ENCODE measurements around the gene ARFGAP2. TPM values are rescaled to one million over a fixed set of nuclear protein-coding genes. Genes with fewer than 3 reads are reported as not detected.

The ARFGAP2 gene
- total RNA-seq, 1 donor from 2014 or later, result 51.1 TPM

DNA sequence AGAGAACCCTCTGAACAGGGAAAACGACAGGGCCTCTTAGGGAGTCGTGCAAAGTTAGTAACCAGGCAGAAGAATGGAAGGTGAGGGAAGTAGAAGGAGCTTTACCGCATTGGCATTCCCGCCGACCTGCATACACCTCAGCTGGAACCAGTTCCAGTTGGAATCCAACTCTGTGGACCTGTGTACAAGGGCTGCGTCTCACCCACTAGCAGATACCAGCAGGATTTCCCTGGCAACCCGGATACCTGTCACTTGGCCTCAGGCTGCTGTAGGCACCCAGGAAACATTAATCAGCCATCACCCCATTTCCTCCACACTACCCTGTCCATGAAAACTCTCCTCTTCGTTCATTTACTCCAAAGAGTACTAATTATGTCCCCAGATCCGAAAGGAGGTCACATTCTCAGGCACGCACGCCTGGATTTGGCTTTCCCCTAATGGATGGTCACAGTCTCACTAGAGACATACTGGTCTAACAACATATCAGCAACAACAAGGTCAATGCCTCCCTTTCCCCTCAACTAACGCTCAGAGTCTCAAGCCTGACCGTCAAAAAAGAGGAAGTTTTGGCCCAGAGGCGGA is 842 bp downstream of the ARFGAP2 start:
- H3K4me3 Mint-ChIP-seq (ENCODE audit: unreplicated experiment), result peak overlapping the region; percentile 96
- H3K4me1 Mint-ChIP-seq (ENCODE audit: low read depth), result peaks cover 26% of the 10 kb centered on the region
- peak overlapping the region; percentile 100 for H3K27ac Mint-ChIP-seq (ENCODE audit: unreplicated experiment)
- DNase-seq (ENCODE audit: low spot score), result no peak
- TF ChIP-seq, protein P1, sequence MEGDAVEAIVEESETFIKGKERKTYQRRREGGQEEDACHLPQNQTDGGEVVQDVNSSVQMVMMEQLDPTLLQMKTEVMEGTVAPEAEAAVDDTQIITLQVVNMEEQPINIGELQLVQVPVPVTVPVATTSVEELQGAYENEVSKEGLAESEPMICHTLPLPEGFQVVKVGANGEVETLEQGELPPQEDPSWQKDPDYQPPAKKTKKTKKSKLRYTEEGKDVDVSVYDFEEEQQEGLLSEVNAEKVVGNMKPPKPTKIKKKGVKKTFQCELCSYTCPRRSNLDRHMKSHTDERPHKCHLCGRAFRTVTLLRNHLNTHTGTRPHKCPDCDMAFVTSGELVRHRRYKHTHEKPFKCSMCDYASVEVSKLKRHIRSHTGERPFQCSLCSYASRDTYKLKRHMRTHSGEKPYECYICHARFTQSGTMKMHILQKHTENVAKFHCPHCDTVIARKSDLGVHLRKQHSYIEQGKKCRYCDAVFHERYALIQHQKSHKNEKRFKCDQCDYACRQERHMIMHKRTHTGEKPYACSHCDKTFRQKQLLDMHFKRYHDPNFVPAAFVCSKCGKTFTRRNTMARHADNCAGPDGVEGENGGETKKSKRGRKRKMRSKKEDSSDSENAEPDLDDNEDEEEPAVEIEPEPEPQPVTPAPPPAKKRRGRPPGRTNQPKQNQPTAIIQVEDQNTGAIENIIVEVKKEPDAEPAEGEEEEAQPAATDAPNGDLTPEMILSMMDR (IDR thresholded peaks at IDR 0.05), result no peak
- no peaks in the 10 kb centered on the region for H3K27me3 Mint-ChIP-seq (ENCODE audit: low read depth)
- H3K9me3 Mint-ChIP-seq (ENCODE audit: low read depth), result no peaks in the 10 kb centered on the region
- H3K36me3 Mint-ChIP-seq (ENCODE audit: low read depth), result peaks cover 20% of the 10 kb centered on the region

DNA sequence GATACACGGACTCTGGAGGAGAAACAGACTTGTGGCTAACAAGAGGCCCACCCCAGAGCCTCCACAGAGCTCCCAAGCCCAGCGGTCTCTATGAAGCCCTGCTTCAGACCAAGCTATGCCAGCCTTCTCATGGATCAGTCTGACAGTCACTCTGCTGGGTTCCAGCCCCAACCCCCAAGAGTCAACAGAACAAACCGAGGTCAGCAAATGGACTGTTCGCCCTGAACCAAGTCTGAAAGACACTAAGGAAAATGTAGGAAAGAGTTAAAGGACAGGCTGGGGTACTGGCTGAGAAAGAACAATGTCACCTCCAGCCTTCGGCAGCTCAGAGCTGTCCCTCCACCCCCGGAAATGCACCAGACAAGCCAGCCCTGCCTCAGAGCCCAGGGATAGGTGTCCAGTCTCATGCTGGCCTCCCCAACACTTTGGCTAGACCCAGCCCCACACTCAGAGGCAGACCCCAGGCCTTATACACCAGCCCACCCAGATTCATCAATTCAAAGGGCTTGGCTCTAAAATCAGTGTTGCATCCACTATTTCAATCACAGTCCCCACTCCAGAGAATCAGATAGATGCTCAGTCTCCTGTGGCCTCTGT is 3.8 kb downstream of the ARFGAP2 start:
- DNase-seq (ENCODE audit: low spot score), result no peak
- Mint-ChIP-seq H3K27me3 (ENCODE audit: low read depth) (no peaks in the 10 kb centered on the region), H3K36me3 (ENCODE audit: low read depth) (peaks cover 18% of the 10 kb centered on the region), H3K27ac (ENCODE audit: unreplicated experiment) (peak overlapping the region; percentile 47), H3K4me3 (ENCODE audit: unreplicated experiment) (no peak overlapping the region), H3K4me1 (ENCODE audit: low read depth) (peaks cover 21% of the 10 kb centered on the region), H3K9me3 (ENCODE audit: low read depth) (no peaks in the 10 kb centered on the region)
- TF ChIP-seq, protein P1 (IDR thresholded peaks at IDR 0.05), result no peak

DNA sequence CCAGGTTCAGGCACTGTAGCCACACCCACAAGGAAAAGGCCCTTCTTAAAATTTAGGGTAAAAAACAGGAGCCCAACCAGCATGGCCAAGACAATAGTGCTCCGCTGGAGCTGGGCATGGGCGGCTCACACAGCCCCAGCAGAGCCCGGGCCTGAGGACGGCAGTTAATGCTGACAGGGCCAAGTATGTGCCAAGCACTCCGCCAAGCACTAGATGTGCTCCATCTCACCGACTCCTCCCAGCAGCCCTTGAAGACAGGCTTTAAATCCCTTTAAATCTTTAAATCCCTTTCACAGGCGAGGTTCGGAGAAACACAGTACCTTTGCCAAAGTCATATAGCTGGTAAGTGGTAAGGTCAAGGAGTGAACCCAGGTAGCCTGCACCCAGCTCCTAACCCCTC is 4.8 kb downstream of the ARFGAP2 start:
- Mint-ChIP-seq H3K4me1 (ENCODE audit: low read depth) (peaks cover 13% of the 10 kb centered on the region), H3K27me3 (ENCODE audit: low read depth) (no peaks in the 10 kb centered on the region), H3K9me3 (ENCODE audit: low read depth) (no peaks in the 10 kb centered on the region), H3K36me3 (ENCODE audit: low read depth) (peaks cover 20% of the 10 kb centered on the region), H3K27ac (ENCODE audit: unreplicated experiment) (no peak overlapping the region), H3K4me3 (ENCODE audit: unreplicated experiment) (no peak overlapping the region)
- DNase-seq (ENCODE audit: low spot score), result no peak
- TF ChIP-seq, protein P1 (IDR thresholded peaks at IDR 0.05), result no peak

DNA sequence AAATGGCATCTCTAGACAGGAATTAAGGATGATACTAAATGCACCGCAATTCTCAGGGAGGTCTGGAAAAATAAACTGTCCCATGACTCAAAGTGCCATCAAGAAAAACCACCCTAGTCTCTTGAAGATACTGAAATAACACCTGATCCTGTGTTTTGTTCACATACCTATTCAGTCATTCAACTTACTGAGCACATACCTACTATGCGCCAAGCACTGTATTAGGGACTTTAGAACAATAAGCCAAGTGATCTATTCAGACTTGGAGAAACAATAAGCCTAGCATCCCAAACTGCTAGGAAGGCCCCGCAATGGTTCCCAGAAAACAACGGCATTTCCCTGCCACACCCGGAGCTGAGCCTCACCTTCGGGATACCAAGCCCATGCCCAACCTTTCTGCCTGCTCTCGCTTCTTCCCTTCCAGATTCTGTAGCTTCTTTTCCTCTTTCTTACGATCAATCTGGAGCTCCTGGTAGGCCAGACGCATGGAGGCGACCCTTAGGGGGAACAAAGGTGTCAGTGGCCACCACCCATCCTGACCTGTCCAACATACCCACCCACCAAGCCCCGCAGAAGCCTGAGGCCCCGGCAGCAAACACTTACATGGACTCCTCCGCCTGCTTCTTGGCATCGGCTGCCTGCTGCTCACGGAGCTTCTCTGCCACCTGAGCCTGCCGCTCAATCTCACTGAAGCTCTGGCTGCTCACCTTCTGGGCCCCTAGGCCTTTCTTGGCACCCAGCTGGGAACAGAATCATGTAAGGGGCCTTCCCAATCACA is 5.4 kb downstream of the ARFGAP2 start:
- Mint-ChIP-seq H3K4me1 (ENCODE audit: low read depth) (peaks cover 13% of the 10 kb centered on the region), H3K4me3 (ENCODE audit: unreplicated experiment) (no peak overlapping the region), H3K9me3 (ENCODE audit: low read depth) (no peaks in the 10 kb centered on the region), H3K27ac (ENCODE audit: unreplicated experiment) (peak overlapping the region; percentile 6), H3K27me3 (ENCODE audit: low read depth) (no peaks in the 10 kb centered on the region), H3K36me3 (ENCODE audit: low read depth) (peaks cover 22% of the 10 kb centered on the region)
- TF ChIP-seq, protein P1 (IDR thresholded peaks at IDR 0.05), result no peak
- DNase-seq (ENCODE audit: low spot score), result no peak

DNA sequence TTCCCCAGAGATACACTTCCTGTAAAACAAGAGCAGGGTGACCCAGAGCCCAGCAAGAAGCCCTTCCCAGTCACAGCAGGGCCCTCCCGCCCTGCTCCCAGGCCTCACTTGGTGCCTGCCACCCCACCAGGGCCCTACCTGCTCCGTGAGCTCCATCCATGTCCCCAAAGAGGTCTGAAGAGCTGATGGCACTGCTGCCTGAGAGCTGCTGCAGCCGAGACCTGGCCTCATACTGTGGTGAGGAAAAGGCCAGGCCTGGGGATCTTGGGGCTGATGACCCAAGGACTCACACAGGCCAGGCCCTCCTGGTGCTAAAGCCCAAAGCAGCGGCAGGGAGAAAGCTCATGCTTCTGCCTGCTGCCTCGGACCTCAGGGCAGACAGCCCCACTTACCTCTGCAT is 10.3 kb downstream of the ARFGAP2 start:
- Mint-ChIP-seq H3K4me3 (ENCODE audit: unreplicated experiment) (no peak overlapping the region), H3K9me3 (ENCODE audit: low read depth) (no peaks in the 10 kb centered on the region), H3K27ac (ENCODE audit: unreplicated experiment) (no peak overlapping the region), H3K36me3 (ENCODE audit: low read depth) (peaks cover 15% of the 10 kb centered on the region), H3K27me3 (ENCODE audit: low read depth) (no peaks in the 10 kb centered on the region), H3K4me1 (ENCODE audit: low read depth) (peaks cover 4% of the 10 kb centered on the region)
- TF ChIP-seq, protein P1 (IDR thresholded peaks at IDR 0.05), result no peak
- no peak for DNase-seq (ENCODE audit: low spot score)

All from chondrocyte (in vitro differentiated cells).